HepG2 (cell line): ENCODE results near the gene COQ5. TPM values are rescaled to one million over a fixed set of nuclear protein-coding genes. Genes with fewer than 3 reads are reported as not detected.

Experiments used
- polyA plus RNA-seq, 8 experiments: library from polyadenylated mRNA; depleted of rRNA in 3 of 8; stranded (reverse) in 7 of 8; unstranded in 1 of 8; fragments of >200 nt; fragmentation: Illumina TruSeq in 4 of 8; extraction: Trizol in 4 of 8; gene quantifications; 2 replicates each; pipeline versions ENCODE4 v1.2.1 to v1.2.3, GENCODE V29; 2011 to 2016; ENCODE audit warnings: low read depth in 4 of 8, missing spikeins in 1 of 8, mixed read lengths in 1 of 8; ENCODE audit not compliant: insufficient read depth in 1 of 8
- small RNA-seq, 3 experiments: library from RNA; depleted of rRNA; stranded (forward); fragments of <200 nt; gene quantifications; one replicate each; pipeline ENCODE3, GENCODE V24; 2012; ENCODE audit warnings: low read depth in 2 of 3, low replicate concordance in 1 of 3; ENCODE audit not compliant: insufficient read length in 3 of 3, insufficient read depth in 2 of 3
- total RNA-seq, 5 experiments: library from RNA; depleted of rRNA; stranded (reverse); fragments of >200 nt; fragmentation: Illumina TruSeq; extraction: Trizol; gene quantifications; 2 replicates each; pipeline ENCODE4 v1.2.3, GENCODE V29; 2016; ENCODE audit warnings: low read depth in 1 of 5

Gene COQ5
- total and polyA plus RNA-seq, 2 of the 13 experiments (the other 11 are each of a cell fraction or from before 2014, with no cell fraction given) = 36.4 to 41.5 TPM

Small RNA genes within 50 kb of the gene (small RNA-seq; reads per million reads assigned to genes)
- gene RF00019 = 0 reads per million in 3 experiments

Other genes with a start within 250 kb of the COQ5 start
- 1,104 and 11,327 TPM in 2 replicates for gene RNU4-2, start 237.3 kb downstream of the COQ5 start, total RNA-seq (2016; rRNA removed; fragmentation: Illumina TruSeq; extraction: Trizol)
- under 0.01 TPM in 2 replicates for gene RNU4-2, start 237.3 kb downstream of the COQ5 start, polyA plus RNA-seq (2011; rRNA removed)
- gene RNU4-1, start 235.9 kb downstream of the COQ5 start, total RNA-seq (2016; rRNA removed; fragmentation: Illumina TruSeq; extraction: Trizol) = 623 and 7,407 TPM in 2 replicates
- not detected in 2 replicates for gene RNU4-1, start 235.9 kb downstream of the COQ5 start, polyA plus RNA-seq (2011; rRNA removed)
- 3.4 and 7.0 TPM in 2 replicates for gene SIRT4, start 226.8 kb downstream of the COQ5 start, total RNA-seq (2016; rRNA removed; fragmentation: Illumina TruSeq; extraction: Trizol)
- 4.8 and 5.8 TPM in 2 replicates for gene SIRT4, start 226.8 kb downstream of the COQ5 start, polyA plus RNA-seq (2011; rRNA removed)
- gene PLA2G1B, start 201.4 kb downstream of the COQ5 start, total RNA-seq (2016; rRNA removed; fragmentation: Illumina TruSeq; extraction: Trizol) = 0.87 and 1.4 TPM in 2 replicates
- gene PLA2G1B, start 201.4 kb downstream of the COQ5 start, polyA plus RNA-seq (2011; rRNA removed) = 0.33 and 0.59 TPM in 2 replicates
- 0.46 and 0.80 TPM in 2 replicates for gene MSI1, start 160.0 kb downstream of the COQ5 start, total RNA-seq (2016; rRNA removed; fragmentation: Illumina TruSeq; extraction: Trizol)
- 0.08 and 0.09 TPM in 2 replicates for gene MSI1, start 160.0 kb downstream of the COQ5 start, polyA plus RNA-seq (2011; rRNA removed)
- gene COX6A1, start 91.0 kb downstream of the COQ5 start, total RNA-seq (2016; rRNA removed; fragmentation: Illumina TruSeq; extraction: Trizol) = 204 and 542 TPM in 2 replicates
- gene COX6A1, start 91.0 kb downstream of the COQ5 start, polyA plus RNA-seq (2011; rRNA removed) = 655 and 673 TPM in 2 replicates
- 117 and 178 TPM in 2 replicates for gene TRIAP1, start 82.8 kb downstream of the COQ5 start, total RNA-seq (2016; rRNA removed; fragmentation: Illumina TruSeq; extraction: Trizol)
- 44.4 and 55.0 TPM in 2 replicates for gene TRIAP1, start 82.8 kb downstream of the COQ5 start, polyA plus RNA-seq (2011; rRNA removed)
- 29.7 and 38.5 TPM in 2 replicates for gene GATC, start 82.7 kb downstream of the COQ5 start, total RNA-seq (2016; rRNA removed; fragmentation: Illumina TruSeq; extraction: Trizol)
- gene GATC, start 82.7 kb downstream of the COQ5 start, polyA plus RNA-seq (2011; rRNA removed) = 16.2 and 17.7 TPM in 2 replicates
- gene SRSF9, start 59.4 kb downstream of the COQ5 start, total RNA-seq (2016; rRNA removed; fragmentation: Illumina TruSeq; extraction: Trizol) = 144 and 153 TPM in 2 replicates
- 96.2 and 125 TPM in 2 replicates for gene SRSF9, start 59.4 kb downstream of the COQ5 start, polyA plus RNA-seq (2011; rRNA removed)
- 271 and 403 TPM in 2 replicates for gene DYNLL1, start 33.0 kb downstream of the COQ5 start, total RNA-seq (2016; rRNA removed; fragmentation: Illumina TruSeq; extraction: Trizol)
- gene DYNLL1, start 33.0 kb downstream of the COQ5 start, polyA plus RNA-seq (2011; rRNA removed) = 294 and 318 TPM in 2 replicates
- gene RNF10, start 5.2 kb upstream of the COQ5 start, total RNA-seq (2016; rRNA removed; fragmentation: Illumina TruSeq; extraction: Trizol) = 62.5 and 86.7 TPM in 2 replicates
- gene RNF10, start 5.2 kb upstream of the COQ5 start, polyA plus RNA-seq (2011; rRNA removed) = 74.5 and 88.0 TPM in 2 replicates
- 54.3 and 61.3 TPM in 2 replicates for gene POP5, start 52.2 kb upstream of the COQ5 start, total RNA-seq (2016; rRNA removed; fragmentation: Illumina TruSeq; extraction: Trizol)
- gene POP5, start 52.2 kb upstream of the COQ5 start, polyA plus RNA-seq (2011; rRNA removed) = 43.4 and 45.6 TPM in 2 replicates
- gene CABP1, start 111.5 kb upstream of the COQ5 start, total RNA-seq (2016; rRNA removed; fragmentation: Illumina TruSeq; extraction: Trizol) = not detected in 2 replicates
- not detected in 2 replicates for gene CABP1, start 111.5 kb upstream of the COQ5 start, polyA plus RNA-seq (2011; rRNA removed)
- 95.5 and 156 TPM in 2 replicates for gene MLEC, start 158.0 kb upstream of the COQ5 start, total RNA-seq (2016; rRNA removed; fragmentation: Illumina TruSeq; extraction: Trizol)
- 35.3 and 49.8 TPM in 2 replicates for gene MLEC, start 158.0 kb upstream of the COQ5 start, polyA plus RNA-seq (2011; rRNA removed)
- gene UNC119B, start 181.3 kb upstream of the COQ5 start, total RNA-seq (2016; rRNA removed; fragmentation: Illumina TruSeq; extraction: Trizol) = 19.6 and 30.7 TPM in 2 replicates
- gene UNC119B, start 181.3 kb upstream of the COQ5 start, polyA plus RNA-seq (2011; rRNA removed) = 18.6 and 19.7 TPM in 2 replicates
- 22.4 and 27.7 TPM in 2 replicates for gene ACADS, start 196.7 kb upstream of the COQ5 start, total RNA-seq (2016; rRNA removed; fragmentation: Illumina TruSeq; extraction: Trizol)
- 17.4 and 25.4 TPM in 2 replicates for gene ACADS, start 196.7 kb upstream of the COQ5 start, polyA plus RNA-seq (2011; rRNA removed)